SK-N-SH (cell line): Measurements from ENCODE around the gene WDR91.

Experiments
- EP300 ChIP-seq, 2 experiments: IDR thresholded peaks; 2 replicates each; pipeline versions ENCODE4 v1.4.0 to v1.6.1; 2012; ENCODE audit warnings: borderline replicate concordance in 1 of 2, low read depth in 1 of 2, low read length in 1 of 2
- EZH2phosphoT487 ChIP-seq: fragments of 200-600 bp; sonication (generic); IDR thresholded peaks from 2 replicates; pipeline ENCODE4 v1.6.1; 2017; ENCODE audit warnings: low read depth, mixed run types, mild to moderate bottlenecking, antibody characterized with exemption, moderate library complexity, borderline replicate concordance
- JUND ChIP-seq: IDR thresholded peaks from 2 replicates; pipeline ENCODE4 v1.4.0; 2012
- NRF1 ChIP-seq: IDR thresholded peaks from 2 replicates; pipeline ENCODE4 v1.6.1; 2012; ENCODE audit warnings: low read depth, mild to moderate bottlenecking, low read length
- POLR2AphosphoS5 ChIP-seq: IDR thresholded peaks from 2 replicates; pipeline ENCODE4 v1.6.1; 2012; ENCODE audit warnings: low read depth, low read length
- RAD21 ChIP-seq: IDR thresholded peaks from 2 replicates; pipeline ENCODE4 v1.6.1; 2012; ENCODE audit warnings: mild to moderate bottlenecking, low read length
- RFX5 ChIP-seq: IDR thresholded peaks from 2 replicates; pipeline ENCODE4 v1.6.1; 2012; ENCODE audit warnings: mild to moderate bottlenecking, improper control_type of control experiment, low read length
- SIN3A ChIP-seq: IDR thresholded peaks from 2 replicates; pipeline ENCODE4 v1.6.1; 2012; ENCODE audit warnings: low read depth, mild to moderate bottlenecking, low read length, moderate library complexity, borderline replicate concordance
- YY1 ChIP-seq: IDR thresholded peaks from 2 replicates; pipeline ENCODE4 v1.4.0; 2012; ENCODE audit warnings: low read depth, mild to moderate bottlenecking
- TF ChIP-seq, protein P1 (sequence below): IDR thresholded peaks from 2 replicates; pipeline ENCODE4 v1.6.1; 2012; ENCODE audit warnings: mild to moderate bottlenecking, low read depth, low read length, moderate library complexity
- TF ChIP-seq, protein P2 (sequence below): fragments of 200-600 bp; sonication (generic); IDR thresholded peaks from 2 replicates; pipeline ENCODE4 v1.6.1; 2017; ENCODE audit warnings: antibody characterized with exemption, mild to moderate bottlenecking, moderate library complexity
- TF ChIP-seq, protein P3 (sequence below): fragments of 150-350 bp; IDR thresholded peaks from 2 replicates; pipeline ENCODE4 v1.6.1; 2016; ENCODE audit warnings: mild to moderate bottlenecking, low read depth, low read length

DNA sequence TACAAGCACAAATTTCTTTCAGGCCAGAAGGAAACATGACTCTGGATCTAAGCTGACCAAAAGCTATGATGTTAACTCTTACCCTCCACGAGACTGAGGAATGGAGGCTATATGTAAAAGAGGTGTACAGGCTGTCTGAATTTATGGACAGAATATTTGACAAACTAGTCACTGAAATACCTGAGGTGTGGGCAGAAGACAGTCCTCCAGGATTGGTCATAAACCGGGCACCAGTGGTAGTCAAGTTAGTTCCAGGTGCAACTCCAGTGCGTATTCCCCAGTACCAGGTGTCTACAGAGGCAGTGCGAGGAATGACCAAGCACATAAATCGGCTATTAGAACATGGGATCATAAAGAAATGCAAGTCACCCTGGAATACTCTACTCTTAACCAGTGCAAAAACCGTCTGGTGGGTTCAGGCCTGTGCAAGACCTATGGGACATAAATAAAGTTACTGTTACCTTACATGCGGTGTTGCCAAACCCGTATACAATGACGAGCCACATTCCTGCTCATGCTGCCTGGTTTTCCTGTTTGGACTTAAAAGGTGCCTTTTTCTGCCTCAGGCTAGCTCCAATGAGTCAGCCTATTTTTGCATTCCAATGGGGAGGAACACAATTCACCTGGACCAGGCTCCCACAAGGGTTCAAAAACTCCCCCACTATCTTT lies 34.2 kb downstream of the WDR91 start:
- TF ChIP-seq SIN3A (no peak), EZH2phosphoT487 (no peak), YY1 (no peak), RAD21 (no peak), EP300 (IDR thresholded peaks at IDR 0.05; ENCODE audit: borderline replicate concordance in 1 of 2, low read depth in 1 of 2, low read length in 1 of 2) (no peak), JUND (no peak), NRF1 (no peak), POLR2AphosphoS5 (no peak), RFX5 (no peak)
- TF ChIP-seq, protein P1, sequence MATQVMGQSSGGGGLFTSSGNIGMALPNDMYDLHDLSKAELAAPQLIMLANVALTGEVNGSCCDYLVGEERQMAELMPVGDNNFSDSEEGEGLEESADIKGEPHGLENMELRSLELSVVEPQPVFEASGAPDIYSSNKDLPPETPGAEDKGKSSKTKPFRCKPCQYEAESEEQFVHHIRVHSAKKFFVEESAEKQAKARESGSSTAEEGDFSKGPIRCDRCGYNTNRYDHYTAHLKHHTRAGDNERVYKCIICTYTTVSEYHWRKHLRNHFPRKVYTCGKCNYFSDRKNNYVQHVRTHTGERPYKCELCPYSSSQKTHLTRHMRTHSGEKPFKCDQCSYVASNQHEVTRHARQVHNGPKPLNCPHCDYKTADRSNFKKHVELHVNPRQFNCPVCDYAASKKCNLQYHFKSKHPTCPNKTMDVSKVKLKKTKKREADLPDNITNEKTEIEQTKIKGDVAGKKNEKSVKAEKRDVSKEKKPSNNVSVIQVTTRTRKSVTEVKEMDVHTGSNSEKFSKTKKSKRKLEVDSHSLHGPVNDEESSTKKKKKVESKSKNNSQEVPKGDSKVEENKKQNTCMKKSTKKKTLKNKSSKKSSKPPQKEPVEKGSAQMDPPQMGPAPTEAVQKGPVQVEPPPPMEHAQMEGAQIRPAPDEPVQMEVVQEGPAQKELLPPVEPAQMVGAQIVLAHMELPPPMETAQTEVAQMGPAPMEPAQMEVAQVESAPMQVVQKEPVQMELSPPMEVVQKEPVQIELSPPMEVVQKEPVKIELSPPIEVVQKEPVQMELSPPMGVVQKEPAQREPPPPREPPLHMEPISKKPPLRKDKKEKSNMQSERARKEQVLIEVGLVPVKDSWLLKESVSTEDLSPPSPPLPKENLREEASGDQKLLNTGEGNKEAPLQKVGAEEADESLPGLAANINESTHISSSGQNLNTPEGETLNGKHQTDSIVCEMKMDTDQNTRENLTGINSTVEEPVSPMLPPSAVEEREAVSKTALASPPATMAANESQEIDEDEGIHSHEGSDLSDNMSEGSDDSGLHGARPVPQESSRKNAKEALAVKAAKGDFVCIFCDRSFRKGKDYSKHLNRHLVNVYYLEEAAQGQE = no peak
- TF ChIP-seq, protein P2, sequence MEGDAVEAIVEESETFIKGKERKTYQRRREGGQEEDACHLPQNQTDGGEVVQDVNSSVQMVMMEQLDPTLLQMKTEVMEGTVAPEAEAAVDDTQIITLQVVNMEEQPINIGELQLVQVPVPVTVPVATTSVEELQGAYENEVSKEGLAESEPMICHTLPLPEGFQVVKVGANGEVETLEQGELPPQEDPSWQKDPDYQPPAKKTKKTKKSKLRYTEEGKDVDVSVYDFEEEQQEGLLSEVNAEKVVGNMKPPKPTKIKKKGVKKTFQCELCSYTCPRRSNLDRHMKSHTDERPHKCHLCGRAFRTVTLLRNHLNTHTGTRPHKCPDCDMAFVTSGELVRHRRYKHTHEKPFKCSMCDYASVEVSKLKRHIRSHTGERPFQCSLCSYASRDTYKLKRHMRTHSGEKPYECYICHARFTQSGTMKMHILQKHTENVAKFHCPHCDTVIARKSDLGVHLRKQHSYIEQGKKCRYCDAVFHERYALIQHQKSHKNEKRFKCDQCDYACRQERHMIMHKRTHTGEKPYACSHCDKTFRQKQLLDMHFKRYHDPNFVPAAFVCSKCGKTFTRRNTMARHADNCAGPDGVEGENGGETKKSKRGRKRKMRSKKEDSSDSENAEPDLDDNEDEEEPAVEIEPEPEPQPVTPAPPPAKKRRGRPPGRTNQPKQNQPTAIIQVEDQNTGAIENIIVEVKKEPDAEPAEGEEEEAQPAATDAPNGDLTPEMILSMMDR = no peak
- TF ChIP-seq, protein P3, sequence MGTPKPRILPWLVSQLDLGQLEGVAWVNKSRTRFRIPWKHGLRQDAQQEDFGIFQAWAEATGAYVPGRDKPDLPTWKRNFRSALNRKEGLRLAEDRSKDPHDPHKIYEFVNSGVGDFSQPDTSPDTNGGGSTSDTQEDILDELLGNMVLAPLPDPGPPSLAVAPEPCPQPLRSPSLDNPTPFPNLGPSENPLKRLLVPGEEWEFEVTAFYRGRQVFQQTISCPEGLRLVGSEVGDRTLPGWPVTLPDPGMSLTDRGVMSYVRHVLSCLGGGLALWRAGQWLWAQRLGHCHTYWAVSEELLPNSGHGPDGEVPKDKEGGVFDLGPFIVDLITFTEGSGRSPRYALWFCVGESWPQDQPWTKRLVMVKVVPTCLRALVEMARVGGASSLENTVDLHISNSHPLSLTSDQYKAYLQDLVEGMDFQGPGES = no peak
